Astrocyte (in vitro differentiated cells and primary cell): ENCODE results near the gene TGM3. TPM values are rescaled to one million over a fixed set of nuclear protein-coding genes. Genes with fewer than 3 reads are reported as not detected.

ENCODE experiments used
- DNase-seq: peaks from one replicate; pipeline ENCODE4 v3.0.0-alpha.2; 2010; ENCODE audit warnings: low read depth
- FAIRE-seq: peaks from 2 replicates; lab custom pipeline; 2011; peaks lifted over from hg19 to GRCh38; lab: Jason Lieb, UNC
- H2AFZ ChIP-seq: 2 replicates; pipeline ENCODE4 v1.6.0; 2012; ENCODE audit warnings: low read depth, low read length, inconsistent platforms
- H3K27ac ChIP-seq: 2 replicates; pipeline ENCODE4 v1.5.1; 2011; ENCODE audit warnings: low read depth, low read length, inconsistent platforms
- H3K27me3 ChIP-seq: 2 replicates; pipeline ENCODE4 v1.6.0; 2011; ENCODE audit warnings: low read length, inconsistent platforms; ENCODE audit not compliant: insufficient read depth
- H3K36me3 ChIP-seq: 2 replicates; pipeline ENCODE4 v1.5.1; 2011; ENCODE audit warnings: low read length, inconsistent platforms; ENCODE audit not compliant: insufficient read depth
- H3K4me1 ChIP-seq: 2 replicates; pipeline ENCODE4 v1.5.1; 2011; ENCODE audit warnings: low read length, inconsistent platforms; ENCODE audit not compliant: insufficient read depth
- H3K4me2 ChIP-seq: 2 replicates; pipeline ENCODE4 v1.6.0; 2012; ENCODE audit warnings: low read length, inconsistent platforms
- H3K4me3 ChIP-seq: 2 replicates; pipeline ENCODE4 v1.5.1; 2011; ENCODE audit warnings: low read depth, mild to moderate bottlenecking, low read length, inconsistent platforms; ENCODE audit not compliant: insufficient read depth
- H3K79me2 ChIP-seq: 2 replicates; pipeline ENCODE4 v1.6.0; 2012; ENCODE audit warnings: mild to moderate bottlenecking, low read length, inconsistent platforms; ENCODE audit not compliant: insufficient read depth
- H3K9ac ChIP-seq: 2 replicates; pipeline ENCODE4 v1.6.0; 2012; ENCODE audit warnings: mild to moderate bottlenecking, low read length, inconsistent platforms
- H3K9me3 ChIP-seq: 2 replicates; pipeline ENCODE4 v1.5.1; 2012; ENCODE audit warnings: low read depth, mild to moderate bottlenecking, low read length, inconsistent platforms; ENCODE audit not compliant: insufficient read depth
- H4K20me1 ChIP-seq: 2 replicates; pipeline ENCODE4 v1.6.0; 2012; ENCODE audit warnings: low read length, inconsistent platforms; ENCODE audit not compliant: insufficient read depth
- H3K27ac Mint-ChIP-seq: one replicate; pipeline ENCODE4 v1.8.0; 2021; ENCODE audit warnings: mild to moderate bottlenecking, mixed read lengths; ENCODE audit not compliant: unreplicated experiment
- H3K27me3 Mint-ChIP-seq: one replicate; pipeline ENCODE4 v1.8.0; 2021; ENCODE audit warnings: low read depth, mixed read lengths; ENCODE audit not compliant: unreplicated experiment
- H3K36me3 Mint-ChIP-seq: one replicate; pipeline ENCODE4 v1.8.0; 2021; ENCODE audit warnings: low read depth, mixed read lengths; ENCODE audit not compliant: unreplicated experiment
- H3K4me1 Mint-ChIP-seq: one replicate; pipeline ENCODE4 v1.8.0; 2021; ENCODE audit warnings: low read depth, mixed read lengths; ENCODE audit not compliant: unreplicated experiment
- H3K4me3 Mint-ChIP-seq: one replicate; pipeline ENCODE4 v1.8.0; 2021; ENCODE audit warnings: mild to moderate bottlenecking, moderate library complexity, mixed read lengths; ENCODE audit not compliant: unreplicated experiment
- H3K9me3 Mint-ChIP-seq: one replicate; pipeline ENCODE4 v1.8.0; 2021; ENCODE audit warnings: mild to moderate bottlenecking, mixed read lengths; ENCODE audit not compliant: unreplicated experiment
- EZH2 ChIP-seq: IDR thresholded peaks from 2 replicates; pipeline ENCODE4 v1.6.1; 2012; ENCODE audit warnings: mild to moderate bottlenecking, low read length, inconsistent platforms; ENCODE audit not compliant: insufficient read depth
- total RNA-seq: library from RNA; stranded (reverse); gene quantifications from 2 replicates; pipeline ENCODE4 v1.2.1, GENCODE V29; 2021
- TF ChIP-seq, protein P1 (sequence below): IDR thresholded peaks from 2 replicates; pipeline ENCODE4 v1.5.1; 2011; ENCODE audit warnings: low read depth, mild to moderate bottlenecking, inconsistent platforms, low read length, moderate library complexity; ENCODE audit not compliant: insufficient read depth

The TGM3 gene
- total RNA-seq, 1 donor from 2014 or later = not detected

DNA sequence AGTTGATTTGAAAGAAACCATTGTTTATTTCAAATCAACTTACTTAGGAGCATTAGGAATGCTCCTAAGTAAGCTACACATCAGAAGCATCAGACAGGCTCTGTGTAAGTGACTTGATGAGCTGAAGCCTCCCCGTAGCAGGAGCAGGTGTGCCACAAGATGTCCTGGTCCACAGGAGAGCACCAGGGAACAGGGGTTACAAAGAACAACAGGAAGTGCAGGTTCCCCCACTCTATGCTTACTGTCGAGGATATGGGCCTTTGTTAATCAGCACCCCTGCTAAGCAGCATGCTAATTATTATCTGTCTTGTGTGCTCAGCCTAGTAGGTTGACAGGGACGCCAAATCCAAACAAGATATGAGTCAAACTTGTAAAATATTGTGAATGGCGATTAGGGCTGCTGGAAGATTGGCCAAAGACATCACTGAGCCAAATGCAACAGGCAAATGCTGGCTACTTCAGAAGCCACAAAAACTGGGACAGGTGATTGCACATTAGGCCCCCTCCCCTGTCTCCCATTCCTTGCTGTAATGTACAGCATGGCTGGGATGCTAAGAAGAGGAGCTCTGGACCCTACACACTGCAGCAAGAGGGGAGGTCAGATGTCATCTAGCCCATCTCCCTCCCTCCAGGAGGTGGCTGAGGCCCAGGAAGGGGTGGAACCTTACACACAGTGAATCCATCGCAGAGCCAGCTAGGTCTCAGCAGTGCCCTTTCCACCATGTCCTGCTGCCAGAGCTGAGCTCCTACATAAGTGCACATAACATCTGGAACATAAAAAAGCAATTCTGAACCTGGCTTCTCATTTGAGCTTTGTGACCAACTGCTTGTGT lies 939 bp downstream of the TGM3 start:
- H3K36me3 ChIP-seq = no peaks in the 10 kb centered on the region
- H3K4me1 Mint-ChIP-seq = peaks cover 3% of the 10 kb centered on the region
- H3K36me3 Mint-ChIP-seq = no peaks in the 10 kb centered on the region
- peaks cover 10% of the 10 kb centered on the region for H3K27me3 ChIP-seq
- no peak overlapping the region for H3K27ac ChIP-seq
- H3K9ac ChIP-seq = no peak overlapping the region
- H3K9me3 Mint-ChIP-seq = no peaks in the 10 kb centered on the region
- no peaks in the 10 kb centered on the region for H3K4me1 ChIP-seq
- peaks cover 21% of the 10 kb centered on the region for H3K27me3 Mint-ChIP-seq
- DNase-seq (no peak), FAIRE-seq (no peak)
- H3K4me3 Mint-ChIP-seq = no peak overlapping the region
- no peaks in the 10 kb centered on the region for H4K20me1 ChIP-seq
- TF ChIP-seq EZH2 = no peak
- TF ChIP-seq, protein P1, sequence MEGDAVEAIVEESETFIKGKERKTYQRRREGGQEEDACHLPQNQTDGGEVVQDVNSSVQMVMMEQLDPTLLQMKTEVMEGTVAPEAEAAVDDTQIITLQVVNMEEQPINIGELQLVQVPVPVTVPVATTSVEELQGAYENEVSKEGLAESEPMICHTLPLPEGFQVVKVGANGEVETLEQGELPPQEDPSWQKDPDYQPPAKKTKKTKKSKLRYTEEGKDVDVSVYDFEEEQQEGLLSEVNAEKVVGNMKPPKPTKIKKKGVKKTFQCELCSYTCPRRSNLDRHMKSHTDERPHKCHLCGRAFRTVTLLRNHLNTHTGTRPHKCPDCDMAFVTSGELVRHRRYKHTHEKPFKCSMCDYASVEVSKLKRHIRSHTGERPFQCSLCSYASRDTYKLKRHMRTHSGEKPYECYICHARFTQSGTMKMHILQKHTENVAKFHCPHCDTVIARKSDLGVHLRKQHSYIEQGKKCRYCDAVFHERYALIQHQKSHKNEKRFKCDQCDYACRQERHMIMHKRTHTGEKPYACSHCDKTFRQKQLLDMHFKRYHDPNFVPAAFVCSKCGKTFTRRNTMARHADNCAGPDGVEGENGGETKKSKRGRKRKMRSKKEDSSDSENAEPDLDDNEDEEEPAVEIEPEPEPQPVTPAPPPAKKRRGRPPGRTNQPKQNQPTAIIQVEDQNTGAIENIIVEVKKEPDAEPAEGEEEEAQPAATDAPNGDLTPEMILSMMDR = no peak
- no peak overlapping the region for H3K4me2 ChIP-seq
- H3K4me3 ChIP-seq = no peak overlapping the region
- no peaks in the 10 kb centered on the region for H3K79me2 ChIP-seq
- H2AFZ ChIP-seq = no peak overlapping the region
- no peak overlapping the region for H3K27ac Mint-ChIP-seq
- H3K9me3 ChIP-seq = no peaks in the 10 kb centered on the region

DNA sequence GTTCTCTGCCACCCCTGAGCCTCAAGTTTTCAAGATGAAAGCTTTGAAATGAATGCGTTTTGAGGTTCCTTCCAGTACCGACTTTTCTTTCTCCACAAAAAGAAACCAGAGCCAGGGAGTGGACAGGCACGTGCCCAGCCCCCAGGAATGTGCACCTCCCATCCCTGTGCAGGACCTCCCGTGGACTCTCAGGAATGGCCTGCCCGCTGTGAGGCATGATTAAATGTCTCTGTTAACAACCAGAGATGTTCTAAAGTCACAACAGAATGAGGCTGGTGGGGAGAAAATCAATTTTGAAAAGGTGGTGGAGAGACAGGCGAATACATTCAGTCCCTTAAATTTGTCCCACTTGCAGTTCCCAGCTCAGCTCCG lies 1.5 kb downstream of the TGM3 start:
- H3K9me3 ChIP-seq = no peaks in the 10 kb centered on the region
- DNase-seq = no peak
- H3K27ac Mint-ChIP-seq = no peak overlapping the region

More for the DNA sequence above, 1.5 kb downstream of the TGM3 start:
- Mint-ChIP-seq H3K9me3 (no peaks in the 10 kb centered on the region), H3K36me3 (no peaks in the 10 kb centered on the region), H3K27me3 (peaks cover 19% of the 10 kb centered on the region), H3K4me1 (peaks cover 3% of the 10 kb centered on the region), H3K4me3 (no peak overlapping the region)
- no peak overlapping the region for H3K27ac ChIP-seq
- no peak for TF ChIP-seq EZH2
- TF ChIP-seq, protein P1 = no peak
- H3K4me2 ChIP-seq = no peak overlapping the region
- H3K9ac ChIP-seq = no peak overlapping the region
- H3K36me3 ChIP-seq = no peaks in the 10 kb centered on the region
- no peak overlapping the region for H3K4me3 ChIP-seq
- no peak for FAIRE-seq
- no peak overlapping the region for H2AFZ ChIP-seq
- peaks cover 10% of the 10 kb centered on the region for H3K27me3 ChIP-seq
- H3K79me2 ChIP-seq = no peaks in the 10 kb centered on the region
- no peaks in the 10 kb centered on the region for H3K4me1 ChIP-seq
- no peaks in the 10 kb centered on the region for H4K20me1 ChIP-seq
